OCI-LY7 (cell line): Measurements from ENCODE around the gene MYO18A. TPM values are rescaled to one million over a fixed set of nuclear protein-coding genes. Genes with fewer than 3 reads are reported as not detected.

Experiments
- BruUV-seq: library from RNA; stranded (reverse); fragments of 400-500 nt; replicated peaks from 2 replicates; lab custom pipeline; 2021; lab: Mats Ljungman, UMichigan
- CTCF ChIA-PET: fragments of 300-600 bp; sonication (Branson Sonifier 250); formaldehyde crosslinking; loops from one replicate; lab custom pipeline; 2022; ENCODE audit warnings: antibody characterized with exemption; ENCODE audit not compliant: unreplicated experiment; lab: Charles Lee
- POLR2A ChIA-PET: fragments of 300-600 bp; sonication (Branson Sonifier 250); formaldehyde crosslinking; loops from one replicate; lab custom pipeline; 2022; ENCODE audit warnings: antibody characterized with exemption; lab: Charles Lee
- DNase-seq: peaks from one replicate; pipeline ENCODE4 v3.0.0-alpha.2; 2015; ENCODE audit warnings: low spot score
- H2AFZ ChIP-seq: fragments of 200-600 bp; sonication (generic), shearing (Covaris generic); 2 replicates; pipeline ENCODE4 v1.6.1; 2014; ENCODE audit warnings: mild to moderate bottlenecking, antibody characterized with exemption, low read length, moderate library complexity
- H3K27ac ChIP-seq: fragments of 200-600 bp; sonication (generic); 2 replicates; pipeline ENCODE4 v1.5.1; 2014; ENCODE audit warnings: mixed run types, low read depth, mild to moderate bottlenecking, moderate library complexity, low read length, inconsistent platforms; ENCODE audit not compliant: poor library complexity, severe bottlenecking
- H3K36me3 ChIP-seq: fragments of 200-600 bp; sonication (generic); 2 replicates; pipeline ENCODE4 v1.6.1; 2014; ENCODE audit warnings: mild to moderate bottlenecking, antibody characterized with exemption, low read length, moderate library complexity, mixed read lengths; ENCODE audit not compliant: insufficient read depth
- H3K4me1 ChIP-seq: fragments of 200-600 bp; sonication (generic); 2 replicates; pipeline ENCODE4 v1.5.1; 2014; ENCODE audit warnings: mild to moderate bottlenecking, low read length; ENCODE audit not compliant: insufficient read depth, poor library complexity, severe bottlenecking
- H3K4me2 ChIP-seq: fragments of 200-600 bp; sonication (generic); 2 replicates; pipeline ENCODE4 v1.6.1; 2014; ENCODE audit warnings: mild to moderate bottlenecking, low read length
- H3K4me3 ChIP-seq: fragments of 200-600 bp; sonication (generic); 2 replicates; pipeline ENCODE4 v1.5.1; 2014; ENCODE audit warnings: mild to moderate bottlenecking, low read depth, low read length; ENCODE audit not compliant: poor library complexity, severe bottlenecking
- H3K79me2 ChIP-seq: fragments of 200-600 bp; sonication (generic); 2 replicates; pipeline ENCODE4 v1.6.1; 2016; ENCODE audit warnings: low read depth, mild to moderate bottlenecking, low read length, moderate library complexity, mixed read lengths; ENCODE audit not compliant: insufficient read depth
- H3K9me2 ChIP-seq: fragments of 200-600 bp; sonication (generic); 2 replicates; pipeline ENCODE4 v1.6.1; 2016; ENCODE audit warnings: mild to moderate bottlenecking, low read length, mixed read lengths; ENCODE audit not compliant: insufficient read depth
- H3K9me3 ChIP-seq: fragments of 200-600 bp; sonication (generic); 2 replicates; pipeline ENCODE4 v1.6.1; 2014; ENCODE audit warnings: mild to moderate bottlenecking, mixed run types, low read length, mixed read lengths
- H4K20me1 ChIP-seq: fragments of 200-600 bp; sonication (generic); 2 replicates; pipeline ENCODE4 v1.6.1; 2014; ENCODE audit warnings: mild to moderate bottlenecking, antibody characterized with exemption, low read length, moderate library complexity, mixed read lengths; ENCODE audit not compliant: insufficient read depth
- EZH2phosphoT487 ChIP-seq: fragments of 200-600 bp; sonication (generic); IDR thresholded peaks from 2 replicates; pipeline ENCODE4 v1.6.1; 2018; ENCODE audit warnings: low read depth, borderline replicate concordance, mild to moderate bottlenecking, mixed run types, antibody characterized with exemption, low read length, moderate library complexity, mixed read lengths
- intact Hi-C: fragments of 100-400 bp; cut with micrococcal nuclease; formaldehyde crosslinking; loops from one replicate; pipeline ENCODE4 v1.10.0; 2022; ENCODE audit not compliant: unreplicated experiment
- total RNA-seq, 2 experiments: library from RNA; depleted of rRNA in 1 of 2; stranded (reverse); fragments of >200 nt in 1 of 2; shearing (Covaris generic) in 1 of 2; gene quantifications; 2 replicates each; pipeline ENCODE4 v1.2.3, GENCODE V29; 2014 to 2022
- TF ChIP-seq, protein P1 (sequence below): fragments of 200-600 bp; sonication (generic); conservative IDR thresholded peaks from 2 replicates; pipeline ENCODE4 v1.5.1; 2014; ENCODE audit warnings: mild to moderate bottlenecking, antibody characterized with exemption, low read length, moderate library complexity, mixed read lengths

MYO18A gene
- total RNA-seq, 2 experiments from 2014 or later: 124 to 128 TPM

DNA sequence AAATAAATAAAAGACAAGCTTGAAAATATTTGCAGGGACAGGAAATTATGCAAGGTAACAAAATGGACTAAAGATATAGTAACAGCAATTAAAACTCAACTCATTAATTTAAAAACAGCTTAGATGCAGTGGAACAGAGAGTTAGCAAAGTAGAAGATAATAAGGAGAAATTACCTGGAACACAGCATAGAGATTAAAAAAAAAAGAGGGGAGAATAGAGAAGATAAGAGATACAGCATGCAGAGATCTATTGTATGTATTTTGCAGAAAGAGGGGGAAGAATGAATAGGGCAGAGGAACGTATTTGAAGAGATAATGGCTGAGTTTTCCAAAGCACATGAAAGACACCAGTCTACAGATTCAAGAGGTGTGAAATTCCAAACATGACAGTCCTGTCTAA, 145.7 kb downstream of the MYO18A start:
- intact Hi-C loops: no loop called here
- TF ChIP-seq, protein P1, sequence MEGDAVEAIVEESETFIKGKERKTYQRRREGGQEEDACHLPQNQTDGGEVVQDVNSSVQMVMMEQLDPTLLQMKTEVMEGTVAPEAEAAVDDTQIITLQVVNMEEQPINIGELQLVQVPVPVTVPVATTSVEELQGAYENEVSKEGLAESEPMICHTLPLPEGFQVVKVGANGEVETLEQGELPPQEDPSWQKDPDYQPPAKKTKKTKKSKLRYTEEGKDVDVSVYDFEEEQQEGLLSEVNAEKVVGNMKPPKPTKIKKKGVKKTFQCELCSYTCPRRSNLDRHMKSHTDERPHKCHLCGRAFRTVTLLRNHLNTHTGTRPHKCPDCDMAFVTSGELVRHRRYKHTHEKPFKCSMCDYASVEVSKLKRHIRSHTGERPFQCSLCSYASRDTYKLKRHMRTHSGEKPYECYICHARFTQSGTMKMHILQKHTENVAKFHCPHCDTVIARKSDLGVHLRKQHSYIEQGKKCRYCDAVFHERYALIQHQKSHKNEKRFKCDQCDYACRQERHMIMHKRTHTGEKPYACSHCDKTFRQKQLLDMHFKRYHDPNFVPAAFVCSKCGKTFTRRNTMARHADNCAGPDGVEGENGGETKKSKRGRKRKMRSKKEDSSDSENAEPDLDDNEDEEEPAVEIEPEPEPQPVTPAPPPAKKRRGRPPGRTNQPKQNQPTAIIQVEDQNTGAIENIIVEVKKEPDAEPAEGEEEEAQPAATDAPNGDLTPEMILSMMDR: no peak
- no peak for TF ChIP-seq EZH2phosphoT487
- H3K9me3 ChIP-seq: peaks cover 4% of the 10 kb centered on the region; the same call in 1 of the 2 replicates
- H3K79me2 ChIP-seq: no peaks in the 10 kb centered on the region
- H3K36me3 ChIP-seq: no peaks in the 10 kb centered on the region
- ChIA-PET POLR2A (interaction anchor here (0.8 kb wide), 1 partner anchor 9 kb away, joined by 3 read pairs; no protein-coding TSS in a partner anchor), CTCF (no interaction called here)
- no peaks in the 10 kb centered on the region for H3K4me1 ChIP-seq
- DNase-seq: no peak
- H3K27ac ChIP-seq: no peak overlapping the region
- H4K20me1 ChIP-seq: no peaks in the 10 kb centered on the region
- H3K9me2 ChIP-seq: no peaks in the 10 kb centered on the region
- BruUV-seq: no TSS peak
- no peak overlapping the region for H3K4me2 ChIP-seq
- H3K4me3 ChIP-seq: no peak overlapping the region
- H2AFZ ChIP-seq: no peak overlapping the region

GRCh38 chr17:29032857-29033197, 147.4 kb downstream of the MYO18A start:
- intact Hi-C loops: no loop called here
- no peak overlapping the region for H3K4me2 ChIP-seq

More at GRCh38 chr17:29032857-29033197, 147.4 kb downstream of the MYO18A start:
- Histone ChIP-seq H4K20me1 (no peaks in the 10 kb centered on the region), H3K9me2 (no peaks in the 10 kb centered on the region), H3K4me1 (no peaks in the 10 kb centered on the region), H3K4me3 (no peak overlapping the region), H3K79me2 (no peaks in the 10 kb centered on the region), H3K9me3 (peaks cover 4% of the 10 kb centered on the region; the same call in 1 of the 2 replicates), H2AFZ (no peak overlapping the region), H3K36me3 (no peaks in the 10 kb centered on the region), H3K27ac (no peak overlapping the region)
- no peak for DNase-seq
- ChIA-PET POLR2A (no interaction called here), CTCF (no interaction called here)
- BruUV-seq: no TSS peak
- TF ChIP-seq, protein P1: no peak
- no peak for TF ChIP-seq EZH2phosphoT487
